ENCODE results near the gene ITIH5.

Gene ITIH5

DNA sequence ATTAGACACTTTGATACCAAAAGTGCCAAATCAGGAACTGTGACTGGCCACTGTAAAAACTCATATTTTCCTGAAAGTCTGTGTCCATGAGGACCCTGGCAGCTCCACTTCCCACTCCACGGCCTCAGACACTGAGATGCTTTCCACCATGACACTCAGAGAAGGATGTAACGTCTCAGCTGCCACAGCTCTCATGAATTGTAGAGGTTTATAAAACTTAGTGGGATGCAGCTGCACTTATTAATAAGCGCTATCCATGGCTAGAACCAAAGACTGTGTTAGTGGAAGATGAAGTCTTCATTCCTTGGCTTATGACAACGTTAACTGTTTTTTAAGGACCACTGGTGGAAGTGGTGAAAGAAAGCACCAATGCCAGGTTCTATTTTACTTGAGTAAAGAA, 121.0 kb downstream of the ITIH5 start:
- no peak for DNase-seq

- DNase-seq, result no peak
Measured at GRCh38 chr10:7545261-7545660, 121.5 kb downstream of the ITIH5 start.

DNA sequence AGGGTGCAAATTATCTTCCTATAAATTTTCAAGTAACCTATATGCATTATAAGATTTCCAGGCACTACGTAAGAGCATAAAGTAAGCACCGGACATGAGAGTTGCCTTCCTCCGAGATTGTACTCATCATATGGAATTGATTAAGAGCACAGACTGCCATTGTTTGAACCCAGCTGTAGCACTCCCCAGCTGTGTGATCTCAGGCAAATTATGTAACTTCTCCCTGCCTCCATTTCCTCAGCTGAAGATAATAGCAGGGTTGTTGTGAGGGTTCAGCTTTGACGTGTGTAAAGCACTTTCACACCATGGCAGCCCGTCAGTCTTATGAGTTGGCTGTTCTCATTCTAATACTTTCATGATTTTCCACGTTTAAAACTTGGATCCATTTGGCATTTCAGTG, 122.6 kb downstream of the ITIH5 start:
- DNase-seq, result no peak

GRCh38 chr10:7542189-7542914, 124.4 kb downstream of the ITIH5 start:
- no peak for DNase-seq

GRCh38 chr10:7541137-7542087, 125.4 kb downstream of the ITIH5 start:
- no peak for DNase-seq

DNA sequence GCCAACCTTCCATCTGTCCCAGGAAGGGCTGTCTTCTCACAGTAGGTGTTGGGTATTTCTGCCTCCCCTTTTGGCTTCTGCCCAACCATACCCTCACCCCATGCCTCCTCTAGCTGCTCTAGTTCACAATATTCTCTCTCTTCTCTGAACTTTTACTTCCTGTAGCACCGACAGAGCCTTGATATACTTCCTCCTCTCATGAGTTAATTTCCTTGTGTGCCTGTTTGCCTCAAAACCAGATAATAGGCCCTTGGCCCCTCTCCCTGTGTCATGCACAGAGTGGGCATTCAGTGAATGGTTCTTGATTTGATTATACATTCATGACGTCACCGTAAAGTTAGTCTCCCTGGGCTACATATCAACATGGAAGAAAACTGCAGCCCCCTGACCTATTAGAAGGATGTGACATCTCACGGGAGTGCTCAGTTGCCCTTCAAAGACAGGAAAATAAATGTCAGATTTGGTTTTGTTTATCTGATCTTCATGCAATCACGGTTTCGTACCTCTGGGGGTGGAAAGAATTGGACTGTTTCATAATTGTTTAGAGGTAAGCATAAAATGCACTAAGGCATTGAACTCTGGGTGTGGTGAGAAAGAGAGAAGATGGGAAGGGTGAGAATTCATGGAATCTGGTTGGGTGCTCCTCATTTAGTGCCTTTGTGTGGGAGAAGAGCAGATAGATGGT, 127.7 kb downstream of the ITIH5 start:
- DNase-seq, result peak in 2 of 6 experiments; percentile 15 to 40

GRCh38 chr10:7537126-7537525, 129.6 kb downstream of the ITIH5 start:
- DNase-seq, result no peak

- DNase-seq, result no peak
Measured at GRCh38 chr10:7534480-7534852, 132.3 kb downstream of the ITIH5 start.

GRCh38 chr10:7533657-7534479, 132.9 kb downstream of the ITIH5 start:
- no peak for DNase-seq

GRCh38 chr10:7532723-7533498, 133.9 kb downstream of the ITIH5 start:
- no peak for DNase-seq

- DNase-seq, result no peak
Measured at GRCh38 chr10:7529638-7530037, 137.1 kb downstream of the ITIH5 start.

GRCh38 chr10:7527468-7527867, 139.3 kb downstream of the ITIH5 start:
- DNase-seq, result no peak

- DNase-seq, result no peak
Measured at GRCh38 chr10:7526017-7526400, 140.8 kb downstream of the ITIH5 start.

- peak; percentile 11 to 81 (median 48) for DNase-seq
Measured at GRCh38 chr10:7525314-7526016, 141.3 kb downstream of the ITIH5 start.

DNA sequence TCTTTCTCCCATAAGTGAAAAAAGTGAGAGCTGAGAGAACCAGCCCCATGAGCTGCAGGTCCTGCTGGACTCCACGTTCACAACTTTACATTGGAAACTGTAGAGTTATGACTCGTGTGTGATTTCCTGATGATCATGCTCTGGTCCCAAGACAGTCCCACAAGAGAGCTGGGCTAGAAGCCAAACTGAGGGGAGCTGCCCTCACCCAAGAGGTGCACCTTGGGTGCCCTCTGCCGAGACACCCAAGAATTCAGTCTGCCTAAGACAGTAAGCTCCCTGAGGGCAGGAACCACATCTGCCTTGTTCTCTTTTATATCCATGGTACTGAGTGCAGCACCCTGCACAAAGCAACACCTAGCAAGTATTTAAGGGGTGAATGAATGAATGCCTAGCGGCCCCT, 143.1 kb downstream of the ITIH5 start:
- DNase-seq, result no peak

DNA sequence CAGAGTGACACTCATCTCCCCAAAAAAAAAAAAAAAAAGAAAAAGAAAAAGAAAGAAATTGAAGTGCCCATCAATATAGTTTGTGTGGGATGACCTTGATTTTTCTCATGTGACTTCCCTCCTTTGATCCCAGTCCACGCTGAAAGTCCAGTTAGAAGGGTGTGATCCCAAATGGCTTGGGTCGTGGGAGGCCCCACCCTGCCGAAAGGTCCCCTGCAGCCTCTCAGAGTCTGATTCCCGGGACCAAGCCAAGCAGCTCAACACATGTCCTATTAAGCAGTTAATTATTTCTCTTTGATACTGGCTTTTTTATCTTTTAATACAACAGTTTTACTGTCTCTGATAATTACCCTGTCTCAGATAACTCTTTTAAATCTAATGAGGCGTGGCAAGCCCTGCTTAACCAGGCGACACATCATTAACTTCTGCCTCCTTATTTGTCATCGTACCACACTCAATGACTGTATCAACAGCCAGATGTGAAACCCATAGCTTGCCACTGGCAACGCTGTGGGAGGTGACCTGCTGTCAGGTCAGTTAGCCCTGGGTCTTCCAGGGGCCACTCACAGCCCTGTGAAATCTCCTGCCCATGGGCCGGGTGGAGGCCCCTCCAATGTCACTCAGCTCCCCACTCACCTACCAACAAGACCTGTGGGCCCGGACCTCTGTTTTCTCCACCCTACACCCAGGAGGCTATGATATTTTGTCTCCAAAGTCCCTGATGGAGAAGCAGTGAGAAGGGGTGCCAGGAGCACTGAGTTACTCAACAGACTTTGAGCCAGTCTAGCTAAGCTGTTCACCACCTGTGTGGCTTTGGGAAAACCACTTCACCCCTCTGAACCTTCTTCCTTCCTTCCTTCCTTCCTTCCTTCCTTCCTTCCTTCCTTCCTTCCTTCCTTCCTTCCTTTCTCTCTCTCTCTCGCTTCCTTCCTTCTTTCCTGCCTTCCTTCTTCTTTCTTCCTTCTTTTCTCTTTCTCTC, 146.0 kb downstream of the ITIH5 start:
- DNase-seq, result no peak

GRCh38 chr10:7519351-7519750, 147.4 kb downstream of the ITIH5 start:
- no peak for DNase-seq

GRCh38 chr10:7518693-7519092, 148.1 kb downstream of the ITIH5 start:
- no peak for DNase-seq

DNA sequence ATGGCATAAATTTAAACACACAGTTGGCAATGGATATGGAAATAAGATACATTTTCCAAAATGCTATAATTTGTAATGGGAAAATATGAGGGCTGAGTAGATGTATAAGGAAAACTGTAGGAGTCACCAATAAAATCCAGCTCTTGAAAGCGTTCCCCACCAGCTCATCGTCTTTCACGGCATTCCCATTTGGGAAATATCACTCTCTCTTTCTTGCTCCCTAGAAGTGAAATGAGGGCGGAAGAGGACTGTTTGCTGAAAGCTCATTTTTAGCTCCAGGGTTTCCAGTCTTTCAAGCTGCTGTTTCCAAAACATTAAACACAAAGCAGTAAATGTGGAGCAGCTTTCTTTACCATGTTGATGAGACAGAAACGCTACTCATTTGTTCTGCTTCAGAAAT, 151.3 kb downstream of the ITIH5 start:
- DNase-seq, result no peak

- no peak for DNase-seq
Measured at GRCh38 chr10:7513936-7514335, 152.8 kb downstream of the ITIH5 start.
